Kidney (tissue), 14 donors: ENCODE results near the gene CCDC188. TPM values are rescaled to one million over a fixed set of nuclear protein-coding genes. Genes with fewer than 3 reads are reported as not detected.
A peak's percentile ranks its signal among the peaks of the same experiment; 100 is the strongest.

ENCODE experiments used
- DNase-seq, 5 donors: peaks; one replicate each; pipeline ENCODE4 v3.0.0-alpha.2; 2013 to 2020
- FAIRE-seq: peaks from 2 replicates; lab custom pipeline; 2012; peaks lifted over from hg19 to GRCh38; lab: Jason Lieb, UNC
- H3K27ac ChIP-seq, 2 donors: one replicate each; pipeline ENCODE4 v1.7.0; 2013; ENCODE audit warnings: low read depth in 2 of 2, low read length in 2 of 2, inconsistent platforms in 1 of 2
- H3K27me3 ChIP-seq: one replicate; pipeline ENCODE4 v1.7.1; 2013; ENCODE audit warnings: low read length, inconsistent platforms; ENCODE audit not compliant: control insufficient read depth, insufficient read depth
- H3K36me3 ChIP-seq, 3 donors: one replicate each; pipeline versions ENCODE4 v1.7.0 to v1.7.1; 2013; ENCODE audit warnings: low read length in 3 of 3, control low read depth in 1 of 3, inconsistent platforms in 1 of 3; ENCODE audit not compliant: insufficient read depth in 3 of 3, control insufficient read depth in 2 of 3
- H3K4me1 ChIP-seq, 3 donors: one replicate each; pipeline versions ENCODE4 v1.7.0 to v1.7.1; 2013; ENCODE audit warnings: low read length in 3 of 3, inconsistent platforms in 1 of 3, low read depth in 1 of 3; ENCODE audit not compliant: control insufficient read depth in 2 of 3, insufficient read depth in 2 of 3
- H3K4me3 ChIP-seq, 3 donors: one replicate each; pipeline versions ENCODE4 v1.7.0 to v1.8.1; 2013; ENCODE audit warnings: low read length in 3 of 3, control low read depth in 1 of 3, inconsistent platforms in 1 of 3
- H3K9ac ChIP-seq, 3 donors: one replicate each; pipeline versions ENCODE4 v1.7.0 to v1.7.1; 2013; ENCODE audit warnings: low read length in 3 of 3, control low read depth in 1 of 3, inconsistent platforms in 1 of 3
- H3K9me3 ChIP-seq, 3 donors: one replicate each; pipeline versions ENCODE4 v1.7.0 to v1.7.1; 2013; ENCODE audit warnings: low read length in 3 of 3, control low read depth in 1 of 3, inconsistent platforms in 1 of 3; ENCODE audit not compliant: control insufficient read depth in 2 of 3, insufficient read depth in 1 of 3
- CTCF ChIP-seq: IDR thresholded peaks from 3 replicates; pipeline ENCODE4 v1.5.1; 2012; ENCODE audit warnings: mild to moderate bottlenecking, moderate library complexity, borderline replicate concordance; ENCODE audit not compliant: insufficient read depth; ENCODE audit errors: extremely low read depth
- intact Hi-C: fragments of 100-400 bp; cut with DNase I; formaldehyde crosslinking; loops from one replicate; pipeline ENCODE4 v1.11.1; 2022
- polyA plus RNA-seq: library from polyadenylated mRNA; stranded (reverse); fragments of 350-450 nt; fragmentation: Illumina TruSeq; extraction: RNeasy Lipid Tissue Mini Kit (QIAGEN cat#74804); gene quantifications from one replicate; pipeline ENCODE4 v1.2.3, GENCODE V29; 2014; ENCODE audit warnings: low read depth, low replicate concordance; ENCODE audit not compliant: insufficient read depth
- total RNA-seq: library from RNA; stranded (reverse); fragmentation: NEBNext Ultra II Directional; extraction: Animal tissue kit (Norgen Biotek cat#: 25700); gene quantifications from one replicate; pipeline ENCODE4 v1.2.1, GENCODE V29; 2021
- donor health status: control.
- donor health status: control.
- donor health status: control.
- donor health status: control.
- donor health status: control.
- donor health status: DM: yes; HTN: yes; CAD: no.
- donor health status: Normal renal cell carcinoma (clear cell type).

Gene CCDC188
- total and polyA plus RNA-seq, 2 donors from 2014 or later: 0.54 to 2.8 TPM

- intact Hi-C loops: no loop called here
- FAIRE-seq: no peak
- Histone ChIP-seq H3K36me3 (no peaks in the 10 kb centered on the region), H3K9me3 (no peaks in the 10 kb centered on the region), H3K27me3 (no peaks in the 10 kb centered on the region), H3K4me3 (no peak overlapping the region), H3K27ac (no peak overlapping the region), H3K4me1 (peaks cover 0 to 53% (median 7%) of the 10 kb centered on the region in 3 donors), H3K9ac (no peak overlapping the region)
- TF ChIP-seq CTCF: no peak
- no peak for DNase-seq
Observed at GRCh38 chr22:20133930-20134549, 16.8 kb downstream of the CCDC188 start.

- intact Hi-C loops: no loop called here
- peaks cover 0 to 53% (median 7%) of the 10 kb centered on the region in 3 donors for H3K4me1 ChIP-seq
- peak overlapping the region in 2 of 3 donors; percentile 65 to 80 for H3K9ac ChIP-seq
- H3K9me3 ChIP-seq: no peaks in the 10 kb centered on the region
- no peaks in the 10 kb centered on the region for H3K36me3 ChIP-seq
- DNase-seq (no peak), FAIRE-seq (no peak)
- TF ChIP-seq CTCF: no peak
- no peaks in the 10 kb centered on the region for H3K27me3 ChIP-seq
- H3K4me3 ChIP-seq: peak overlapping the region in 2 of 3 donors; percentile 66 to 69
- no peak overlapping the region for H3K27ac ChIP-seq
Observed at GRCh38 chr22:20132686-20133246, 18.1 kb downstream of the CCDC188 start.

GRCh38 chr22:20131859-20132685 lies 18.8 kb downstream of the CCDC188 start:
- H3K4me3 ChIP-seq: peak overlapping the region; percentile 33 to 69 (median 66)
- H3K9me3 ChIP-seq: no peaks in the 10 kb centered on the region
- no peak overlapping the region for H3K27ac ChIP-seq
- no peaks in the 10 kb centered on the region for H3K27me3 ChIP-seq
- DNase-seq: peak in 2 of 5 donors; percentile 39 to 77
- intact Hi-C loops: no loop called here
- TF ChIP-seq CTCF: no peak
- no peaks in the 10 kb centered on the region for H3K36me3 ChIP-seq
- no peak for FAIRE-seq
- H3K9ac ChIP-seq: peak overlapping the region in 2 of 3 donors; percentile 65 to 80
- H3K4me1 ChIP-seq: peaks cover 0 to 47% (median 7%) of the 10 kb centered on the region in 3 donors
